ENCODE data around the gene GALNT1.
"Not testable (repeated sequence)": the region's sequence is repeated elsewhere in the genome, so short reads cannot be mapped to it uniquely, and the experiment has no call there.

DNA sequence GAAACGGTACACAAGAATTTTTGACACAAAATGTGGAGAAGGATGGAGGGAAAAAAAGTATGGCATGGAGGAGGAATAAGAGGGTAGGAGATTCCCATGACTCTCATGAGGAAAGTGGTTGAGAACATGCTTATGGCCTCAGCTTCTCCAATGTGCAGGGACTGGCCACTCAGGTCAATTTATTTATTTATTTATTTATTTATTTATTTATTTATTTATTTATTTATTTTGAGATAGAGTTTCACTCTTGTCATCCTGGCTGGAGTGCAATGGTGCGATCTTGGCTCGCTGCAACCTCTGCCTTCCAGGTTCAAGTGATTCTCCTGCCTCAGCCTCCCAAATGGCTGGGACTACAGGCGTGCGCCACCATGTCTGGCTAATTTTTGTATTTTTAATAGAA, 26.0 kb upstream of the GALNT1 start:
- TF ChIP-seq CTCF, POLR2A (IDR thresholded peaks at IDR 0.05): not testable (repeated sequence)
